Stimulated activated CD4-positive, alpha-beta T cell treated with anti-CD3 and anti-CD28 coated beads, TNF-alpha, amount 100 ng/mL, for 24 hours (primary cell): ENCODE results near the gene CPT1B.
"Not testable (repeated sequence)": the region's sequence is repeated elsewhere in the genome, so short reads cannot be mapped to it uniquely, and the experiment has no call there.

Experiments used
- DNase-seq, 3 experiments: peaks; one replicate each; pipeline ENCODE4 v3.0.0-alpha.2; 2020; ENCODE audit warnings: low read depth in 3 of 3

The CPT1B gene

DNA sequence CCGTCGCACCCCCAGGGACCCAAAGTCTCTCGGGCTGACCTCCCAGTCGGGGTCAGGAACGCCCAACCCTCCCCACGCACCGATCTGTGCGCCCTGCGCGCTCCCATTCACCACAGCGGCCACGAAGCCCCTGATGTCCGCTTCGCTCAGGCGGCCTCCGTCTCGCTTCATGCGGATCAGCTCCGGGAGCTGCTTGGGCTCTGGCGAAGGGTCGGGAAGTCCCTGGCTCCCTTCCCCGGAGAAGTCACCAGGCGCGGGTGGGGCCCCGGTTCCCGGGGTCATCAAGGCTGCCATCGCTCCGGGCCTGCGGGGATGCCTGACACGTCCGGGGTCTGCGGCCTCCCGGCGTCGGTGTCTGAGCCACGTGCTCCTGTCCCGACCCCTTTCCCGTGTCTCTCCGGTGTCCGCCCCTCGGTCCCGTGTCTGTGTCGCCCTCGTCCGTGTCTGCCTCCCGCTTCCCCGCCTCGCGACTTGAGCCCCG is 48.8 kb downstream of the CPT1B start:
- no peak for DNase-seq

DNA sequence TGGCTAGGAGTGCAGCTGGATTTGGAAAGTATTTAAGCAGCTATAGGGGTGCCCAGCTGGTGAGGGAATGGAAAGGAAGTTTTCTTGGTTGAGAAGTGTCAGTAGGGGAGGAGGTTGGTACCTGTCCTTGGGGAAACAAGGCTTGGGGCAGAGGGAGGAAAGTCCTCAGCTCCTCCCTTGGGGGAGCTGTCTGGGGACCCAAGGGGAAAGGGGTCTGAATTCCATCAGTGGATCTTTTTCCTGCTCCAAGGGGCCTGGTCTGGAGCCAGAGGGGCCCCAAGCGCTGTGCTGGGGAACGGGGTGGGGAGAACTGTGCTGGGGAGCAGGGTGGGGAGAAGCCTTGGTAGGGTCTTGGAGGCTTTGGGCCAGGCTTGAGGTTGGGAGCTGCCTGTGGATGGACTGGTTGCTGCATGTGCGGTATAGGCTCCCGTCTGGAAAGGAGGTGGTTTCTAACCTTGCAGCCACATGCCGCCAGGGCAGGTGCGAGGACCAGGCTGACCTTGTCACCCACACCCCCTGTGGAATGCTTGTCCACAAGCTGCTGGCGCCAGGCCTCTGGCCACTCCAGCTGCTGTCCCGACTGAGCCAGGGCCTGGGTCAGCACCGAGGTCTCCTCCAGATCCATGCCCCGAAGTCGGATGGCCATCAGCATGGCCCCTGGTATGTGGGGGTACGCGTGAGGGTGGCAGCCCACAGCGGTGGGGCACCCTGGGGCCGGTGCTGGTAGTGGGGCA is 49.4 kb downstream of the CPT1B start:
- no peak for DNase-seq

DNA sequence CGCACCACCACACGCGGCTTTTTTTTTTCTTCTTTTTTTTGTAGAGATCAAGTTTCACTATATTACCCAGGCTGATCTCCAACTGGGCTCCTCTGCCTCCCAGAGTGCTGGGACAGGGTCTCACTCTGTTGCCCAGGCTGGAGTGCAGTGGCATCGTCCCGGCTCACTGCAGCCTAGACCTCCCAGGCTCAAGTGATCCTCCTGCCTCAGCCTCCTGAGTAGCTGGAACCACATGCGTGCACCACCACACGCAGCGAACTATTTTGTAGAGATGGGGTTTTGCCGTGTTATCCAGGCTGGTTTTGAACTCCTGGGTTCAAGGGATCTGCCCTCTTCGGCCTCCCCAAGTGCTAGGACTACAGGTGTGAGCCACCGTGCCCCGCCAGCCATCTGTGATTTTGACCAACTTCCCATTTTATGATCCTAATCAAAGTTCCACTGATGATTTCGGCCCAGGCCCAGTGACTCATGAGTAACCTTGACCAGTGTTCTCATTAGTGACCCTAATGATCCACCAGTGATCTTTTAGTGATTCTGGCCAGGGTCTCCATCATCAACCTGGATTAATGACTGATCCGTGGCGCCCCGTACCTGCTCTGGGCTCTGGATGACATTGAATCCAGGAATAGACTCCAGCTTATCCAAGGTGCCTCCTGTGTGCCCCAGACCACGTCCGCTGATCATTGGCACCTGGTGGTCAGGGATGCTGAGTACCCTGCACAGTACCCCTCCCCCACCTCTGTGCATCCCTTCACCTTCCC is 50.1 kb downstream of the CPT1B start:
- no peak for DNase-seq

DNA sequence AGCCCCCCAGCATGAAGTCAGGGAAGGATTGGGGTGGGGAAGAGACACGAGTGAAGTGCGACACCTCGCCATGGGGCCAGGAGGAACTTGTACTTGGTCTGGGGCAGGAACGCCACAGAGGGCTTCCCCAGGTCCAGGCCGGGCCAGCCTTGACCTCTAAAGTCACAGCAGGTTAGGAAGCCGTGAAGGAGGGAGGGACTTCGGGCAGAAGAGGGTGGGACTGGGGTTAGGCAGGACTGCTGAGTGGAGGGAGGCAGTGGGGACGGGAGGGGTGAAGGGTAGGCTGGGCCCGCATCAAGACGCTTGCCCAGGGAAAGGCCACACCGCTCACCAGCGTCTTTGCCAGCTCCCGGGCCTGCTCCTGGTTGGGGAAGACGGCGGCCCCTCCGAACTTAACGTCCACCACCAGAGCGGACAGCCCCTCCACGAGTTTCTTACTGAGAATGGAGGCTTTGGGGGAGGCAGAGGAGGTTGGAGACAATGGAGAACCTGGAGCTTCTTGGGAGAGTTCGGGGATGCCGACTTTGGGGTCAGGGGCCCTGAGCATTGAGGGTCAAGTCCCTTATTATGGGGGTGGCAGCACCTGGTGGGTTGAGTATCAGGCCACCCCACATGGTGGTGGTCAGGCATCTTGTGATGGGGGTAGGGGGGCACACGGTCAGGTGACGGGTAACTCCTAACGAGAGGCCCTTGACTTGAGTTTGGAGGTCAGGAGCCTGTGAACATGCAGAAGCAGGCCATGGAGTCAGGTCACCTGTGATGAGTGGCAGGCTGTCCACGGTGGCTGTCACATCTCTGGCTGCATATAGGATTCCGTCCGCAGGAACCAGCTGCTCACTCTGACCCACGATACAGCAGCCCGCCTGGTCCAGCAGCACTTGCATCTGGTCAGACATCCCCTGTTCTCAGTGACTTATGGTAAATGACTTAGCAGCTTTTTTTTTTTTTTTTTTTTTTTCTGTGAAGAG is 51.1 kb downstream of the CPT1B start:
- peak in 1 of 3 experiments; percentile 56 for DNase-seq

DNA sequence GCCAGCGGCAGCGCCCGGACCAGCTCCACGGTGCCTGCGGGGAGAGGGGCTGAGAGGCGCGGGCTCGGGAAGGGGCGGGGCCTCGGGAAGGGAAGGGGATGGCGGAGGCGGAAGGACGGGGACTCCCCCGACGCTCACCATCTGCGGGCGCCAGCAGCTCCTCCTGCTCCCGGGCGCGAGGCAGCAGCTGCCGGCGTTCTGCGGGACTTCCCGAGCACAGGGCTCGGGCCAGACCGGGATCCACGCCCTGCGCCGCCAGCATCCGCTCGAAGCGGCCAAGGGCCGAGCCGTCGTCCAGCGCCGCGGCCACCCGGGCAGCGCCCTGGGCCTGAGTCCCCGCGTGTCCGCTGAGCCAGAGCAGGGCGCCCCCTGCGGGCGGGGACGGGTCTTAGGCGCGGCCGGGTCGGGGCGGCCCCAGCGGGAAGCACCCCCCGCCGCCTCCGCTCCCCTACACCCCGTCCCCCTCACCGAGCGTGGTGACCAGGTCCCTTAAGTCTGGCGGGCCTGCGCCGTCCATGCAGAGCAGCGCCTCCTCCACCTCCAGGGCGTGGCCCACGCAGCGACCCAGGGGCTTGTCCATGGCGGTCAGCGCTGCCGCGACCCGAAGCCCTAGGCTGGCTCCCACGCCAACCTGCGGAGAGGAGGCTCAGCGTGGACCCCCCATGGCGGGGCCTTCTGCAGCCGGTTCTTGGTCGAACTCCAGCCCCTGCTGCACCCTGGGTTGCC is 52.0 kb downstream of the CPT1B start:
- peak; percentile 60 to 91 (median 76) for DNase-seq

DNA sequence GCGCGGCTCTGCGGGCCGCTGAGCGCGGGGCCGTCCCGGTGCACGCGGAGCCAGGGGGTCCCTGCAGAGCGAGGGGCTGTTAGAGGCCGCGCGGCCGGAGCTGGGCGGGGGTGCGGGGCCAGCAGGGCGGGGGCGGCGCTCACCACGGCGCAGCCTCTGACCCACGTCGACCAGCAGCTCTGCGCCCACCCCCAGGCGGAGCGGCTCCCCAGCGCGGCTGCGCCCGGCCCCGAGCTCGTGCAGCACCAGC is 52.4 kb downstream of the CPT1B start:
- DNase-seq: no peak

DNA sequence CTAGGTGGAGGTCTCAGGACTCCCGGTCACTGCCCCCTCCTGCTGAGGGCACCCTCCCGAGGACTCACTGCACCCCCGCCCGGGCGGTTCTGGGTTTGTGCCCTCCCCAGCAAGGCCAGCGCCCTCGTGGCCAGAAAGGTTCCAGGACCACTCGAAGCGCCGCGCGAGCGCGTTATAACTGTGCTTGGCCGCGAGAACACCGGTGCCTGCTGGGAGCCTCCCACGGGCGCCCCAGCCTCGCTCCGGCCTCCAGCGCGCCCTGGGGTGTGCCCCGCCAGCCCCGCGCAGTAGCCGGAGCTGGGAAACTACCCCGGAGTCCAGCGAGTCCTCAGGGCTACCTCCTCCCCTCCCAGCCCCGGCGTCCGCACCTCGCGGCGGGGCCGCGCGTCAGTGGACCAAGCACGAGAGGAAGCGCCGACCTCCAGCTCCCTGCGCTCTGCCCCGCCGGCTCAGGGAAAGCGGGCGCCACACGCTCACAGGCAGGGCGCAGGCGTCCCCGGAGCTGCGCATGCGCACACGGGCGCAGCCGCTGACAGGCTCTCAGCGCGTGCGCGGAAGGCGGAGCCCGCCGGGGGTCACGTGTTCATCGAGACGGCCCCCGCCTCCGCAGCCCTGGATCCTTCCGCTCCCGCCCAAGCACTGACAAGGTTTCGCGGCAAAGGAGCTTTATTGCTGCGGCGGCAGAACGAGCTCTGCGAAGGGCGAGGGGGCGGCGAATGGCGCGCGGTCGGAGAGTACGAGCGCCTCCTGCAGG is 52.9 kb downstream of the CPT1B start, which contains the start of gene SCO2:
TSS of gene SCO2 (minus strand) at position 495 of the 754 bp plus-strand sequence. CDS start 1,187 bp downstream, outside the sequence.
- peak; percentile 95 to 97 (median 96) for DNase-seq

DNA sequence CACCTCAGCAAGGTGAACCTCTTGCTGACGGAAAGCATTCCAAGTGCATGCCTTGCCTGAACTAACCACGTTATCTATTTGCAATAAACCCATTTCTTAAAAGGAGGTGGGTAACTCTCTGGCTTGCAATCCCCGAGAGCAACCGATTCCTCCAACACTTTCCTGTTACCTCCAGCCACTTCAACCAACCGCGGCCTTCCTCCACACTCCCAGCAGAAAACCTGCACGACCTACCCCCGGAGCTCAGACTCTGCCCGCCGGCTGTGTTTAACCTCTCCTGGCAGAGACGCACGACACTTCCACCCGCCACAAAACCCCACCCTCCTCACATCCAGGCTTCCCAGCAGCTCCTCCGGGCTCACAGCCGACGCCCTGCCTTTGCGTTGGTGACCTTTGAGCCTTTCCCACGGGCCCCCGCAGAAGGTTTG is 53.5 kb downstream of the CPT1B start:
- DNase-seq: no peak

DNA sequence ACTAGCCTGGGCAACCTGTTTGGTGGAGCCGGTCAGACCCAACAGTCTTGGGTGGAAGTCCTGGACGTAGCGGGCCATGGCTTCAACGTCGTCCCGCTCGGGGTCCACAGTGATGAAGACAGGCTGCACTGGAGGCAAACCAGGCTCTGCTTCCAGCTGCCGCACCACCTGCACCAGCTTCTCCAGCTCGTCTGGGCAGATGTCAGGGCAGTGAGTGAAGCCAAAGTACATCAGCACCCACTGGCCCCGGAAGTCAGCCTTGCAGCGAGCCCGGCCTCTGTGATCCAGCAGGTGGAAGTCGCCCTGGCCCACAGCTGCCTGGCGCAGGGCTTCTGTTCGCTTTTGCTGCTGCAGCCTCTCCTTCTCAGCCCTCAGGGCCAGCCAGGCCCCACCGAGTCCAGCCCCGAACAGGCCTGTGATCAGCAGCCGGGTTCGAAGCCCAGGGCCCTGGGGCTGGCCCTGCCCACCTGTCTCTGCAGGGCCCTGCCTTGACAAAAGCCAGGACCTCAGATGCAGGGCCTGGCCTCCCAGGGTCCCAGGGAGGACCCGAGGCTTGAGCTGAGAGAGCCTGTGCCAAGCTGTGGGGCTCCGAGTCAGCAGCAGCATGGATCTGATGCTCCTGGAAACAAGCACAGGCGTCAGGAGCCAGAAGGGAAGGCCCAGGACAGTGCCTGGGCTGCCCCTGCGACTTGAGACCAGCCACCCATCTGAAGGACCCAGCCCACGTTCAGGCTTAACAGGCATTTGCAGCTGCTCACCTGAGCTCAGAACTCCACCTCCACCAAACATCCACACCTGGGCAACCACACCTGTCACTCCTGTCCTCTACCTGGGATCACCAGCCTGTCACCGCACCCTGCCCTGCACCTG is 54.2 kb downstream of the CPT1B start:
- DNase-seq: no peak

DNA sequence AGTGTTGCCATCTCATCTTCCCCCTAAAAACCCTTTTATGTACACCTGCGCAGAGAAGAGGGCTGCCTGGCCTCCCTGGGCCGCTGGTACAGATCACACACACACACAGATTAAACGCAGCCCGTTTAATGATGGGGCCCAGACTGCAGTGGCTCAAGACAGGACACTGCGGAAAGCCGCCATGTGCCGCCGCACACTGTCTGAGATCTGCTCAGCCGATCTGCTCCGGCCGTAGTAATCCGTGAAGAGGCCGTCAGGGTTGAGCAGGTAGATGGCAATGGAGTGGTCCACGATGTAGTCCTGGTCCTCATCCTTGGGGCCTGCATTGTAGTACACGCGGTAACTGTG is 54.8 kb downstream of the CPT1B start:
- DNase-seq: no peak

DNA sequence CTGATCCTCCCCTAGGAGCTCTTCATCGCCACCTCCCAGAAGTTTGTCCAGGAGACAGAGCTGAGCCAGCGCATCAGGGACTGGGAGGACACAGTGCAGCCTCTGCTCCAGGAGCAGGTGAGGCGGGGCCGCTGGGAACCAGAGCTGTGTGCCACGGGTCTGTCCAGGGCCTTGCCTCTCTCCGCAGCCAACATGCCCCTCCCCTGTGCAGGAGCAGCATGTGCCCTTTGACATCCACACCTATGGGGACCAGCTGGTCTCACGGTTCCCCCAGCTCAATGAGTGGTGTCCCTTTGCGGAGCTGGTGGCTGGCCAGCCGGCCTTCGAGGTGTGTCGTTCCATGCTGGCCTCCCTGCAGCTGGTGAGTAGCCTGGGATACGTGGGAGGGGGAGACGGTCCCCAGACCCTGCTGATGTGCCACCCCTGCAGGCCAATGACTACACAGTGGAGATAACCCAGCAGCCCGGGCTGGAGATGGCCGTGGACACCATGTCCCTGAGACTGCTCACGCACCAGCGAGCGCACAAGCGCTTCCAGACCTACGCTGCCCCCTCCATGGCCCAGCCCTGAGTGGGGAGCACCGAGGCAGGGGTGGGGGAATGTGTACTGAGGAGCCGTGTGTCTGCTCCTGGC is 55.3 kb downstream of the CPT1B start:
- DNase-seq: no peak

DNA sequence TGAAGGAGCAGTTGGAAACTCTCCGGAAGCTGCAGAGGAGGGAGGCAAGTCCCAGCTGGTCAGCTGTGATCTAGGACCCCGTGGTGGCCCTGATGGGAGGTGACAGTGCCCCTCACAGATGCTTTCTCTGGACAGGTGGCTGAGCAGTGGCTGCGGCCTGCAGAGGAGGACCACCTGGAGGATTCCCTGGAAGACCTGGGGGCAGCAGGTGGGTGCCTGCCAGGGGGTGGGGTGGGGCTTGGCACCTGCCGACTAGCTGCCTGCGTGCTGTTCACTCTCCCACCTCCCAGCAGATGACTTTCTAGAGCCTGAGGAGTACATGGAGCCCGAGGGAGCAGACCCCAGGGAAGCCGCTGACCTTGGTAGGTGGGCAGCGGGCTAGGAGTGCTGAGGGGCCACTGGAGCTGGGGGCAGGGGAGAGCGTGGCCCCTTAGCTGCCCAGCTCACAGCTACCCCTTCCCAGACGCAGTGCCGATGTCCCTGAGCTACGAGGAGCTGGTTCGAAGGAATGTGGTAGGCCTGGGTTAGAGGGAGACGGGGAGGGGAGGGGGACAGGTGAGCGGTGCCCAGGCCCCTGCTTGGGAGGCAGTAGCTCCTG is 55.9 kb downstream of the CPT1B start:
- no peak for DNase-seq

DNA sequence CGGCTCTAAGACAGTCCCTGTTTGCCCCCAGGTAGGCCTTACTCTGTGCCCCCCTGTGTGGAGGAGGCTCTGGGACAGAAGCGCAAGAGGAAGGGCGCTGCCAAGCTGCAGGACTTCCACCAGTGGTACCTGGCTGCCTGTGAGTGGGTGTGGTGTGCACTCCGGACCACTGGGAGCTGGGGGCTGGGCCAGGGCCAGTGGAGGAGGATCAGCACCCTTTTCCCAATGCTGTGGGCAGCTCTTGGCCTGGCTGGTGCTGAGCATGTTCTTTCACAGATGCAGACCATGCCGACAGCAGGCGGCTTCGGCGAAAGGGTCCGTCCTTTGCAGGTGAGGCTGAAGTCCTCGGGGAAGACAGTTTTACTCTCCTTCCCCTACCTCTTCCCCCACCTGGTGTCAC is 56.5 kb downstream of the CPT1B start:
- no peak for DNase-seq

DNA sequence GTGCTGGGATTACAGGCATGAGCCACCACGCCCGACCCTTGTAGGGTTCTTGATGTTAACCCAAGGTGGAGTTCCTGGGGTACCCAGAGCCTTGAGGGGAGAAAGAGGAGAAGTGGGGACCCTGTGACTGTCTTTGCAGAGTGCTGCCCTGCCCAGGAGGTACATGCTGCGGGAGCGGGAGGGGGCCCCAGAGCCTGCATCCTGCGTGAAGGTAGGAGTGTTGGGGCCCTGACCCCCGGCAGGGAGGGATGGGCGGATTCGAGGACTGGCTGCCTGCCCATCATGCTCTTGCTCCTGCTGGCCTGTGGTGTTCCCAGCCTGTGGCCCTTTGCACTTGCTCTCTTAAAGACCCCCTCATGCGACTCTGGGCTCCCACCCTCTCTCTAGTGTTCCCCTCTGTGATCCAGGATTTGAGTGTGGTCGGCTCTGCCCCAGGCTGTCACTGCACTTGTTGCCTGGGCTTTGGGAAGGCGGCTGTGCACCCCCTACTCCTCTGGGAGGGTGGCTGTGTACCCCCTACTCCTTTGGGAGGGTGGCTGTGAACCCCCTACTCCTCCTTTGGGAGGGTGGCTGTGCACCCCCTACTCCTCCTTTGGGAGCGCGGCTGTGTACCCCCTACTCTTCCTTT is 57.3 kb downstream of the CPT1B start:
- DNase-seq: no peak

DNA sequence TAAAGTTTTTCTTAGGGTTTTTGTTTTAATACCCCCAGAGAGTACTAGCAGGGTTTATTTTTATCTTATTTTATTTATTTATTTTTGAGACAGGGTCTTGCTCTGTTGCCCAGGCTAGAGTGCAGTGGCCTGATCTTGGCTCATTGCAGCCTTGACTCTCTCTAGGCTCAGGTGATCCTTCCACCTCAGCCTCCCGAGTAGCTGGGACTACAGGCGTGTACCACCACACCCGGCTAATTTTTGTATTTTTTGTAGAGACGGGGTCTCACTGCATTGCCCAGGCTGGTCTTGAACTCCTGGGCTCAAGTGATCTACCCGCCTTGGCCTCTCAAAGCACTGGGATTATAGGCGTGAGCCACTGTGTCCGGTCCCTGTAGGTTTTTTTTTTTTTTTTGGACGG is 58.0 kb downstream of the CPT1B start:
- DNase-seq: not testable (repeated sequence)

DNA sequence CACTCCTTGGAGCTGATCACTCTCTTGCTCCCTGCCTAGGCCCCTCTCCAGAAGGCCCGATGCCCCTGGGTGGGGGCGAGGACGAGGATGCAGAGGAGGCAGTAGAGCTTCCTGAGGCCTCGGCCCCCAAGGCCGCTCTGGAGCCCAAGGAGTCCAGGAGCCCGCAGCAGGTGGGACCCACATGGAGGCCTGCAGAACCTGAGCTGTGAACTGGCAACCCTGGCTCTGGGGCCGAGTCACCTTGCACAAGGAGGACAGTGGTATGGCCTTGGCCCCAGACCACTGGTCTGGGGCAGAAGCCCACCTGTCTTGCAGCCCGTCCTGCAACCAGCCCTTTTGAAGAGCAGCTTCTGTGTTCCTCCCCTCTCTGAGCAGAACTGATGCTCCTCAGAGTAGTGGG is 59.1 kb downstream of the CPT1B start:
- DNase-seq: no peak
